GM10266 (cell line): Measurements from ENCODE around the gene TRIM31.

ENCODE experiments used
- DNase-seq: peaks from one replicate; pipeline ENCODE4 v3.0.0; 2012; ENCODE audit errors: extremely low spot score
- CTCF ChIP-seq: IDR thresholded peaks from 2 replicates; pipeline ENCODE4 v1.5.1; 2012; ENCODE audit warnings: mild to moderate bottlenecking, low read depth; ENCODE audit not compliant: control insufficient read depth, insufficient read depth; ENCODE audit errors: missing control alignments

Gene TRIM31

DNA sequence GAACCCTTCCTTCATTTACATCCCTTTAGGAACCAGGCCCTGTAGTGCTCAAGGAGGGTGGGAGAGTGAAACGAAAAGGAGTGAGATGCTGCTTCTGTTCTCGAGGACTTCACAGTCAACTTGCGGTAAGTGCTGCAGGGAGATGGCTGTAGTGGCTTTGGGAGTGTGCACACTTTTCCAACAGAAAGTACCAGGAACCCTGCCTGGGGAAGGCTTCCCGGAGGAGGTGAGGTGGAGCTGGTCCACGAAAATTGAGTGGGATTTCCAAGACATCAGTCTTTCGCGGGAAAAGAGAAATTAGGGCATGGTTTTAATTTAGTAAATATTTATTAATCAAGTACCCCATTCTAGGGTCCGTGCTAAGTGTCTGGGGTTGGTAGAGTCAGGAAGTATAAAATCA lies 12.7 kb downstream of the TRIM31 start:
- no peak for TF ChIP-seq CTCF
- no peak for DNase-seq

DNA sequence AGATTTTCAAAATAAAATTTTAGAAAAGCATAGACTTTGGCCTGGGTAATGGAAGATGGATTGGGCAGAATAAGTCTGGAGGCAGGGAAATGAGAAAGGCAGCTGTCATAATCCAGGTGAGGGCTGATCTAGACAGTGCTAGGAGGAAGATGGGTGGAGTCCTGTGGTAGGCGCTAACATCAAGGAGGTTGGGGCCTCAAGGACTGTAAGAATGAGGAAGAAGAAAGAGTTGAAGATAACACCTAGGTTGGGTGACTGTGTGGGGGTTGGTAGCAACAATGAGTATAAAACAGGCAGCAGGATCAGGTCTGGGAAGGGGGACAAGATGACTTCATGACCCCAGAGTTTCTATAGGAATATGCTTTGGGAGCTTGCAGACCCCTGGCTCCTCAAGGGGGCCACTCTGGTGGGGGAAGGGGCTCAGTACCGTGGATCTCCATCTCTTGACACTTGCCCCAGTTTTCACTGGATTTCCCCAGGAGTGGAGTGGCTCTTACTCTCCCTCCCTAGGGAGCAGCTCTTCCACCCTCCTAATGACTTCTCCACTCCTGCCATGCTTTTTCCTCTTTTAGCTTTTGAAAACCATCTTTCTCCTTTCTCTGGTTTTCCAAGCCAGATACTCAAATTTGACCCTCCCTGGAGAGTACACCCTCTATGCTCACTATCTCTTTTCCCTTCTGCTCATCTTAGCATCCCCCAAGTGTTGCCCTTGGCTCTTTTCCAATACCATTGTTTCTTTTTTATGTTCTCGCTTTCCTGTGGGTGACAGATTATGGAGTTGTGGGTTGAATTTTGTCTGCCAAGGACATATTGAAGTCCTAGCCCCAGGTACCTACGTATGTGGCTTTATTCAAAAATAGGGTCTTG lies 14.8 kb downstream of the TRIM31 start:
- TF ChIP-seq CTCF: no peak
- no peak for DNase-seq

GRCh38 chr6:30096829-30097228 lies 16.1 kb downstream of the TRIM31 start:
- no peak for TF ChIP-seq CTCF
- no peak for DNase-seq

DNA sequence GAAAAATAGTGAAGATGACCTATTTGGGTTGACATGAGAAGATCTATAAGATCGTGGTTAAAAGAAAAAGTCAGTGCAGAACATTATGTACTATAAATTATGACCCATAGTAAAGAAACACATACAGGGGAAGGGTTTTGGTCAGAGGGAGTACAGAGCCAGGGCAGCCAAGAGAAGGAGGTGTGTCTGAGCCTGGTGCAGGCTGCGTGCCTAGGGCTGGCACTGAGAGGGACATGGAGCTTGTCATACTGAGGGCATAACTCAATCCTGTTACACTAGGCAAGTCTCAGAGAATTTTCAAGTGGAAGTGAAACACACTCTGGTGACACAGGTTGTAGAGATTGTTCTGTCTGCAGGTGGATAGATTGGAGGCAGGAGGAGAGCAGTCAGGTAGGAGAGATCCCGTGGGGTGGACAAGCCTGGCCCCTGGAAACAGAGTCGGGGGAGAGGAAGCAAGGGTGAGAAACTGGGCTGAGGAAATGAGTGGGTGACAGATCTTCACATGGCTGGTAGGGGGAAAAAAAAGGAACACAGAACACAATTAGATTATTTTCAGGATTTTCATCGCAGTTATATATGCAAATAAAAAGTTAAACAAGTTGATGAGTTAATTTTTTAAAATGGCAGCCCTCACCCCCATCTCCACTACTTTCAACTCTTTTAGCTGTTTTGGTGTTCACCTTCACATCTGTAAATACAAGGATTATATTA lies 18.8 kb downstream of the TRIM31 start:
- DNase-seq: no peak
- no peak for TF ChIP-seq CTCF

DNA sequence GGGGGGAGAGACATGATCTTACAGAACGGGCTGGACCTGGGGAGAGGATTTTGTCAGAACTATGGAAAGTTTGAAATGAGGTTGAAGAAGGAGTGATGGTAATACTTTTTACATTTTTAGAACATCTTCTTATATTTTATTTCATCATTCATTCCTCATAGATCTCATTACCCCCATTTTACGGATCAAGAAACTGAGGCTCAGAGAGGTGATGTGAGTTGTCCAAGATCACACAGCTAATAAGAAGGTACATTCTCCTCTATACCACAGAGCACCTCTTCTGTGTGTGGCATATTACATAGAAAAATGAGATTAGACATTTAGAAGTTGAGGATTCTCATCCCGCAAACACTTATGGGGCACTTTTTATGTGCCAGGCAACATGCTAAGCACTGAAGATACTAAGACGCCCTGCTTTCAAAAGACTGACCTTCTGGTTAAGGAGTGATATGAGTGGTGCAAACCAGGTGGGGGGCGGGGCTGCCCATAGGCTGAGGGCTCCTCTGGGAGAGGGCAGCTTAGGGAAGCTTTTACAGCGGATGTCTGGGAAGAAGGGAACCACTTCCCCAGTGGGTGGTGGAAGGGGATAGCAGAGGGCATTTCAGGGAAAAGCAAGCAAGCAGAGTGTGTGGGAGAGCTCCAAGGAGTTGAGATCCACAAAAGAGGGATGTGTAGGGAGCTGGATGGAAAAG lies 19.9 kb downstream of the TRIM31 start:
- DNase-seq: no peak
- no peak for TF ChIP-seq CTCF

GRCh38 chr6:30091577-30092381 lies 21.1 kb downstream of the TRIM31 start:
- no peak for TF ChIP-seq CTCF
- no peak for DNase-seq
